HG02588 (cell line): ENCODE measurements around the gene RYR1.

Experiments used
- ATAC-seq: cut with Tn5 transposase; IDR thresholded peaks from one replicate; pipeline ENCODE4 v1.9.1; 2021; ENCODE audit warnings: mild to moderate bottlenecking, moderate library complexity; ENCODE audit not compliant: unreplicated experiment

The RYR1 gene

DNA sequence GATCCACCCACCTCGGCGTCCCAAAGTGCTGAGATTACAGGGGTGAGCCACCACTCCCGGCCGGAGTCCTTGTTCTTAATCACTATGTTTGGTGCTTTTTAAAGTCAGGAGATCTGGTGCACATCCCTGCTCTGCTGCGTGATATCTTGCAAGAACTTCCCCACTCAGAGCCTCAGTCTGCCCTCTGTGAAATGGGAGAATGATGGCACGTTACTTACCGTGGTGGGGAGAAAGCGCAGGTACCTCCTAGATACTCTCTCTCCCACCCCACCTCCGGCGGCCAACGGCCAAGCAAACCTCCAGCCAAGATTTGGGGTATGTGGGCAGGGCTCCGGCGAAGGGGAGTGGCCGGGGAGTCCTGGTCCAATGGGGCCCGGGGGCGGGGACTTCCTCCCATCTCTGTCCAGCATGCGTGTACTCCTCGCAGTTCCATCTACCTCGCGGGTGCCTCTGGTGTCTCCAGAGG lies at the start of gene RYR1:
TSS of gene RYR1 (plus strand) at position 424 of the 466 bp plus-strand sequence. CDS start 139 bp downstream, outside the sequence.
- no peak for ATAC-seq

DNA sequence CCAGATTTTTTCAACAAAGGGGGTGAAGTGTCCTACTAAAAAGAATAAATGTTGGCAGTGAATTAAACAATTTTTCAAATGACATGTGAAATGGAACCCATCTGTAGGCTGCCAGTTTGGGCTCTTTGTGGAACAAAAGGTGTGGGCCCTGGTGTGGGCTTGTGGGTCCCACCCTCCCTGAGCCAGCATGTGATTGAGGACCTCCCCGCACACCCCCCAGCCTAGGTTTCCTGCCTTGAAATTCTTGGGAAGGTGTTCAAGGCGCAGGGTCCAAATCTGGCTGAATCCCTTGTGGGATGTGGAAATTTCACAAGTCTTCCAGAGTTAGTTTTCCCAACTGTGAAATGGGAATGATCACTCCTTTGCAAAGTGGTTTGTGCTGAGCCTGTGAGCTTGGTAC lies 49.7 kb upstream of the RYR1 start:
- ATAC-seq: no peak

DNA sequence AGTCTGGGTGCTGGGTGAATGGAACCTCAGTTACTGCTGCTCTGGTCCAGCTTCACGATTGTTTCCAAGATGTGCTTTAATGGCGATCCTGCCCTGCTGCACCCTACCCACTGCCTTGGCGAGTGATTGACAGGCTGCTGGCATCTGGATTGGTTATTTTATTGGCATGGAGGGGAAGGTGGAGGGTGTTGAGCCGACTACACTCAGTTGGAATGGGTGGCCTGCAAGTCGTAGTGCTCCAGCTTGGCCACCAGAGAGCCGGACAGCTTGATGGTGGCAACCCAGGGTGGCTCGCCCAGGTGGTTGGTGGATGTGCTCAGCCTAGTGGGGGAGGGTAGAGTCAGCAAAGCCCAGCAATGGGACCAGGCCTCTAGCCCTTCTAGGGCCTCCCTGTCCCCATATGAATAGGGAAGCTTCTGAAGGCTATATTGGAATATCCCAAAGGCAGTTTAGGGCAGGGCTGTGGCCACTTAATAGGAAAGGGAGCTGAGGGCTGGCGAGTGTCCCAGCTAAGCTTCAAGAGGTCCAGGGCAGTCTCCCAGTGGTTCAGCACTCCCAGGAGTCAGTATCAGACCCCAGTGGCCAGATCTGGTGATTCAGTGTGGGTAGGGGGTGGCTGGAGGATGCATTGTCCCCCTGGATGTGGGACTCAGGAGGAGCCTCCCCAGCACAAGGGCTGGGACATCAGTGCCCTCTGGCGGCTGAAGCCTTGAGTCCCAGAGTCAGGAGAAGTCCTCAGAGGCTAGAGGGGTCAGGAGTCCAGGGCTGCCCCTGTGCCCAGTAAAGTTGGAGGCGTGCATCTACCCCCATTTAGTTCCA lies 49.1 kb upstream of the RYR1 start:
- no peak for ATAC-seq

DNA sequence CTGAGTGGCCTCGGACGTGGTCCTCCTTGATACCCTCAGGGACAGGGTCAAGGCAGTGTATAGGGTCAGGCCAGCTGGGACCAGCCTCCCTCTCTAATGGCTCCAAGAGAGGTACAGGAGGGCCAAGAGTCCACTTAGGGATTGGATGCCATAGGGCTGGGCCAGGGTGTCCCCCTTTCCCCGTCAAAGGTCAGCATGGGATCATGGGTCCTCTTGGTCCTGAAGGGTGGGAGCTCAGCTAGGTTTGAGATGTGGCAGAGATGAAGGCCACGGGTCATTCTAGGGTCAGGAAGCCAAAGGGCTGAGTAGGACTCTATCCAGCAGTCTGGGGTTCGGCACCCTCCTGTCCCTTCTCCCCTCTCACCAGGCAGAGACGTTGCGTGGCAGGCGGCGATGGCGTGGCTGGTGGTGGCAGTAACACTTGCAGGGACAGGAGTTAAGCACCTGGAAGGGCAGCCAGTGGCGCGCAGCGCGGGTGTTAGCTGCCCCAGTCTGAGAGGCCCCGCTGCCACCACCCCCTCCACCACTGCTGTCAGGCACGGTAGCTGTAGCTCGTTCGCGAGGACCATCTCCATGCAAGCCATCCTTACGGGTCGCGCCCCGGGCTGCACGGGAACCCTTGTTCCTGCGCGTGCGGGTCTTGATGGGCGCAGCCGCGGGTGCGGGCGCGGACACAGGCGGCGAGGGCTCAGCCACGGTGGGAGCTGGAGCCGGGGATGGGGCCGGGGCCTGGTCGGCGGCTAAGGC lies 48.3 kb upstream of the RYR1 start:
- ATAC-seq: no peak

DNA sequence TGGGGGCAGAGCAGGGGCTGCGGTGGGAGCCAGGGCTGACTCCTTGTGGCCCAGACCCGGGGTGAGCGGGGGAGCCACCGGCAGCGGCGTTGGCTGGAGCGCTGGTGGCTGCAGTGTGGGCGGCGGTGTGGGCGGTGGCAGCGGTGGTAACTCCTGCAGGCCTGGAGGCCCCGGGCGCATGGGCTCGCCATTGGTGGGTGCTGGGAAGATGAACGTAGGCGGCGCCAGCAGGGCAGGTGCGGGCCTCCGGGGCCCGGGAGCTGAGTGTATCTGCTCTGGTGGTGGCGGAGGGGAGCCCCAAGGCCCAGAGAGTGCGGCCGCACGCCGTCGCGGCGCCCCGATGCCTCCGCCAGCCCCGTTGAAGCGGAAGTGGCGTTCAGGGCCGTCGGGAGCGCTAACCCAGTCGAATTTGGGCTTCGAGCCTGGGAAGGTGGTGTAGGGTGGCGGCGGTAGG lies 47.7 kb upstream of the RYR1 start:
- no peak for ATAC-seq

DNA sequence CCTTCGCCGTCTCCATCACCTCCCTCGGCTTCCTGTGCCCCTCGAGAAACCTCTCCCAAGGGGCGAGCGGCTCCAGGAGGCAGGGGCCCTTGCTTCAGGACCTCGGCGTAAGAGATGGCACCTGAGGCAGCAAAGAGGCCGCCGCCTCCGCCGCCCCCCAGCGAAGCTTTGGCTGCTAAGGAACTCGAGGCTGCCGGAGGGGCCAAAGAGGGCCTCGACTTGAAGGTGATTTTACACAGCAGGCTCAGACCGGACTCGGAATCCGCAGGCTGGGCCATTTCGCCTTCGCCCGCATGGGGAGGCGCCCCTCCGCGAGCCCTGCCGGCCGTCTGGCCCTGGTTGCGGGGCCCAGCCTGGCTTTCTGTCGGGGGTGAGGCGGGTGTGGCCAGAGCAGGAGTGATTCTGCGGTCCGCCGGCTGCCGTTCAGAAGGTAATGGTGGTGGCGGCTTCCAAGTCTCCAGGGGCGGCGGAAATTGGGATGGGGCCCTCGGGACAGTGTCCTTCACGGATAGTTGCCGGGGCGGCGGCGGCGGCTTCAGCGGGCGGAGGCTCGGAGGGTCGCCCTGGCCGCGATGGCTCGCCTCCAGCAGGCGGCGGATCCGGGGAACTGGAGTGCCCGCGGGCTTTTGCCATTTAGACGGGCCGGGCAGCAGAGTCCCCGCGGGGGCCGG lies 47.1 kb upstream of the RYR1 start:
- no peak for ATAC-seq

DNA sequence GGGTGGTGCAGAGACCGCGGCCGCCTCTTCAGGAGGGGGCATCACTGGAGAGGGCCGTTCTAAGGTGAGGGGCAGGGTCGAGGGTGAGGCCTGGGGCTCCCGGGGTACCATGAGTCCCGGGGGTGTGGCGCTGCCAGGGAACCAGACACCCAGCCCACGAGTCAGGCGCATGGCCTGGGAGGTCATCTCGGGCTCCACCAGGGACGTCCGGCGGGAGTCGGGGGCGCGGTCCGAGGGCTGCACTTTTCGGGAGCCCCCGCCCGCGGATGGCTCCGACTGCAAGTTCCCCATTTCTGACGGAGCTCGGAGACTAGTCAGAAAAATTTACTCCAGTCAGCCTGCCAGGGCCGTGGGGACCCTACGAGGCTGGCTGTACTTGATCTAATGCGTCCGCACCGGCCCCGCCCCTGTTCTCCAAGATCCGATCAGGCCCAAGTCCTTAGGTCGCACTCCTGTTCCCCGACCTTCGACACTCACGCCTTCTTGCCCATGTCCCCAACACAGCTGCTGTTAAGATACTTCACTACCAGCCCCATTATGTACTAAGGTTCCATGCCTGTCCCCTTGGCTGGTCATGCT lies 46.4 kb upstream of the RYR1 start:
- ATAC-seq: no peak

DNA sequence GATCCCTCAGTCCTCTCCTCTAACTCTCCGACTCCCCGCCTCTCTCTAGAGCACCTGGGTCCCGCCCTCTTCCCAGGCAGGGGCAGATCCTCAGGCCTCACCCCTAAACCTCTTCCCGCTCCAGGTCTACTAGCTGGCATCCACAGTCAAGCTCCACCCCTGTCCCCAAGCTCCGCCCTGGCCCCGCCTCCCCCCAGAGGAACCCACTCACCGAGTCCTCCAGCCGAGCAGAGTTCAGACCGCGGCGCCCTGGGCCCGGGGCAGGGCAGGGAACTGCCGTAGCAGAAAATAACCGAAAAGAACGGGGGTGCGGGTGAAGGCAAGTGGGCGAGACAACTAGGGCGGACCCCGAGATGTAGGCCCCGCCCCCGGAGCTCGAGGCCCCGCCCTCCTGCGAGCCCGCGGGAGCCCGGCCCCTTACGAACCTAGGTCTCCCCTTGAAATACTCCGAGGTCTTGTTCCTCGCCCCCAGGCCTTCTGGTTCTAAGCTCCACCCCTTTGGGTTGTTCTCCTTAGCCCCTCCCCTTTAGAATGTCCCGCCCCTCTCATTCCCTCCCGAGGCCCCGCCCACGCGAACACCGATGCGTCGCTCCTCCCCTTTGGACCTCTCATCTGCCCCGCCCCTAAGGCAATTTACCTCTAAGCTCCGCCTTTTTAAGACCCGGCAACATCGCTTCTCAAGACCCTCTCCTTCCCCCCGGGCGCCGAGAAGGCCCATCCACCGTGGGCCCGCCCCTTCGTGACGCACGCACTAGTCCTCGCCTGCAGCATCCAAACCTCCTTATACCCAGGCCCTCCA lies 45.7 kb upstream of the RYR1 start, which contains the start of gene GGN:
TSS of gene GGN (minus strand) at position 485 of the 799 bp plus-strand sequence. CDS start 773 bp downstream, outside the sequence.
- peak; percentile 46 for ATAC-seq

DNA sequence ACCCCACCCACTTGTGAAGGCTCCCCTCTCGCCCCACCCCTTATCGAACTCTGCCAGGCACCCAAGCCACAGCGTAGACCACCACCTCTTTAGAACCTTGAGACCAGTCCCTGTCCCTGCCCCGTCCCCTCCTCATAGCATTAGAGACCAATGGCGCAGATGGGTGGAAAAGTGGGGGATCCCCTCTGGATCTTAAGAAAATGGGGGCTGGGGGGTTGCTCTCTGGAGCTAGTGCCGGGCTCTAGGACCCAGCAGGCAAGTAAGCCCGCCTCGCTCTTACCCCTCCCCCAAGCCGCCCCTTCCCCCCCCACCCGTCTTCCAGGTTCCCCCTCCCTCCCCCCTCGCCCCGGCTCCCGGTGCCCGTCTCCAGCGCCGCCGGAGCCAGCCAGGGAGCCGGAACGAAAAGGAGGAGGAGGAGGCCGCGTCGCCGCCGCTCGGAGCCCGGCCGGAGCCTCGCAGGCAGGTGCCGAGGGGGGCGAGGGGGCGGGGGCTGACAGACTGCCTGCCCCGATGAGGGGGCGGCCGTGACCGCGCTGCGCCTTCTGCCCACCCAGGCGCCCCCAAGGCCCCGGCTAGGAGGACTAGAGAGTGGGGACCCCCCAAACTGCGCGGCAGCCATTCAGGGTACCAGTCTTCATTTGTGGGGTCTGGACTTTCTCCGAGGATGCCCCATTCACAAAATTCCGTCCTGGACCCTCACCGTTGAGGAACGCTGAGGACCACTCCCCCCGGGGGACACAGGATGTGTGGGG lies 45.0 kb upstream of the RYR1 start, which contains the start of gene SPRED3:
TSS of gene SPRED3 (plus strand) at position 349 of the 752 bp plus-strand sequence. CDS start 1,606 bp downstream, outside the sequence.
- ATAC-seq: no peak

DNA sequence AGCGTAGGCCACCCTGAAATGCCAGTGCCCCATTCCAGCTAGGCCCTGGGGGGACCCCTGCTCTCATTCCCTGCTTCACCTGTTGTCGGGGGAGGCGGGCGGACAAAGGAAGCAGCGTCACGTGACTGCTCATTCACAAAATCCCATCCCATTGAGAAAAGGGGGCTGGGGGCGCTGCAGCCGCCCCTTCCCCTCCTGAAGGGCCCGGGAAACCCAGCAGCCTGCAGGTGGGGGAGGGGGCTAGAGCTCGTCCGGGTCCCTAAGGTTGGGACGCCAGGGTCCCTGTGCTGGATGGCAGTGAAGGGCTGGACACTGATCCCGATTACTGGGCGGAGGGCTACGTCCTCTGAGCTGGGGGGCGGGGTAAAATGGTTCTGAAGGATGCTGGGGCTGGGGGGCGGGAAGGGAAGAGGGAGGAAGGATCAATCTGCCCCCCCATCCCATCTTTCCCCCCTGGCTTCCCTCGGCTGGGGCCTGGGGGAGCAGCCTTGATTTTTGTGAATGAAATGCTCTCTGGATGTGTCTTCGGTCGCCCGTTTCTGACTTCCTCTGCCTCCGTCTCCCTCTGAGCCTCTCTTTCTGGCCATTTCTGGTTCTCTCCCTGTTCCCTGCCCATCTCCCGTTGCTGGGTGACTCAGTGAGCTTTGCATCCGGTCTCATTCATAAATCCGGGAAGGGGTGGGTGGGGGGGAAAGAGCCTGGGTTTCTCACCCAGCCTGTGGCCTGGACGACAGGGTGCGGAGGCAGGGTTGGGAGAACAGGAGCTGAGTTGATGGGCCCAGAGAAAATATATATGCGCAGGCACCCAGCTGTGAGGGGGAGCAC lies 44.2 kb upstream of the RYR1 start:
- no peak for ATAC-seq

DNA sequence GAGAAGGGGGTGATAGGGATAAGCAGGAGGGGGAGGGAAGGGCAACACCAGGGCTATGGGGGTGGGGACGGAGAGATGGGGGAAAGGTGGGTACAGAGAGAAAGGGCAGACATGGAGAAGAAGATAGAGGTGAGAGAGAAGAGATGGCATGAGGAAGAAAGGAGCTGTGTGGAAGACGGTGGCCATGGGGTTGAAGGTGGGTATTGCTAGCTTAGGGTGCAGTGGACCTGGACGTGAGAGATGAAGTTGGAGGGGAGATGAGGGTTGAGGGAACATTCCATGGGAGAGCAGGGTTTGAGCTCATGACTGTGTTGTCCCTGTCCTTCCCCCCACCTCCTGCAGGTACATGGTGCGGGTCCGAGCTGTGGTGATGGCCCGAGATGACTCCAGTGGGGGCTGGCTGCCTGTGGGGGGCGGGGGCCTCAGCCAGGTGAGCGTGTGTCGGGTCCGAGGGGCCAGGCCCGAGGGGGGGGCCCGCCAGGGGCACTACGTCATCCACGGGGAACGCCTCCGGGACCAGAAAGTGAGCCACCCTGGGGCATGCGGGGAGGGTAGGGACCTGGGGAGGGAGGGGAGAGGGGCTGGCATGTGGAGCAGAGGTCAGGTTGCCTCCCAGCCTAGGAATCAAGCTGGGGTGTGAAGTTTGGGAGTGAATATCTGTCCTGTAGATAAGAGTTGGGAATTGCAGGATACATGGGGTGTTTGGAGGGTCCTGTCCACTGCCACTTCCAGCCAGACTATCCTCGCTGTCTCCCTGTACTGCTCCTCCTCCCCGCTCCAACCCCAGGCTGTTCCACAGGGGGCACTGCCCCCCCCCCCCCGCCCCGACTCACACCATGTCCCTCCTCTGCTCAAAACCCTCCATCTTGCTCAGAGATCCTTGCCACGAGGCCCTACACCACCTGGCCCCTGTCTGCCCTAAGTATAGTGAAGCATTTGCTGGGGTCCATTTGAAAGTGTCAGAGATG lies 43.2 kb upstream of the RYR1 start:
- no peak for ATAC-seq

DNA sequence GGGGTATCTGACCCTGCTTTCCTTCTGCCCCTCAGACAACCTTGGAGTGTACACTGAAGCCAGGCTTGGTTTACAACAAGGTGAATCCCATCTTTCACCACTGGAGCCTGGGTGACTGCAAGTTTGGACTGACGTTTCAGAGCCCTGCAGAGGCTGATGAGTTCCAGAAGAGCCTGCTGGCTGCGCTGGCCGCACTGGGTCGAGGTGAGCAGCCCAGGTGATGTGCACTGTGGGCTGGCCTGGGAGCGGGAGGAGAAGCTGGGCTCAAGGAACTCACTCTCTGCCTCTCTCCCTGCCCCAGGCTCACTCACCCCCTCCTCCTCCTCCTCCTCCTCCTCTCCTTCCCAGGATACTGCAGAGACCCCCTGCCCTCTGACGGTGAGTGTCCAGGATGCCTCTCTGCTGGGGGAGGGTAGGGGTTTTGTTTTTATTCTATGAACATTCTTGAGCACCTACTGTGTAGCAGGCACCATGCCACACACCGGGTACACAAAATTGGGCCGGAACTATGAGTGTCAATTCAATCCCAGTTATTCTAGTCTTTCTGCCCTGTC lies 41.5 kb upstream of the RYR1 start:
- no peak for ATAC-seq

DNA sequence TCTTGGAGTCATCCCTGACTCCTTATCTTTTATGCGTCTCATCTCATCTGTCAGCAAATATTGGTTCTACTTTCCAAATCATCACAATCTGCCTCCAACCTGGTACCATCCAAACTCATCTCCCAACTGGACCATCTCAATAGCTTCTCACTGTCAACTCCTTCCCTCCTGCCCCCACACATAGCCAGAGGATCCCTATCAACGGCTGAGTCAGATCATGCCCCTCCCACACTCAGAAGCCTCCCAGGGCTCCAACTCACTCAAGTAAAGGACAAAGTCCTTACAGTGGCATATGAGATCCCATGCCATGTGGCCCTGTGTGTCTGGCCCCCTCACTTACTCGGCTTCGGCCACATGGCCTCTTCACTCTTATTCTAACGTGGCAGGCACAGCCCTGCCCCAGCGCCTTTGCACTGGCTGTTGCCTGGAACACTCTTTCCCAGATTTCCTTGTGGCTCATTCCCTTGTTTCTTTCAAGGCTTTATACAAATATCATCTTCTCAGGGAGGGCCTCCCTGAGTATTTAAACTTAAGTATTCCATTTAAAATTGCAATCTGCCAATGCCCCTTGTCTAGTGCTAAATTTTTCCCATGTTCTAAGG lies 40.7 kb upstream of the RYR1 start:
- ATAC-seq: no peak

DNA sequence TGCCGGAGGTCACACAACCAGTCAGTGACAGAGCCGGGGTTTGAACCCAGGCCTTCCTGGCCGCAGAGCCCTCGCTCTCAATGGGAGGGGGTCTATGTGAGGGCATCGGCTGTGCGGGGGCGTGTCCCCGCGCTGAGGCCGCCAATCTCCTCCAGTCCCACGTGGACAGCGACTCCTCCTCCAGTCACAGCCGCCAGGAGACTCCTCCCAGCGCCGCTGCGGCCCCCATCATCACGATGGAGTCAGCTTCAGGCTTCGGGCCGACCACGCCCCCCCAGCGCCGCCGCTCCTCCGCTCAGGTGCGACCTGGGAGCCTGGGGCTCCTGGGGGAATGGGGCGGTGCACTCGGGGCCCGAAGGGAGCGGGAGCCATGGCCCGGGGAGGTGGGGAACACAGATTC lies 39.0 kb upstream of the RYR1 start:
- no peak for ATAC-seq

DNA sequence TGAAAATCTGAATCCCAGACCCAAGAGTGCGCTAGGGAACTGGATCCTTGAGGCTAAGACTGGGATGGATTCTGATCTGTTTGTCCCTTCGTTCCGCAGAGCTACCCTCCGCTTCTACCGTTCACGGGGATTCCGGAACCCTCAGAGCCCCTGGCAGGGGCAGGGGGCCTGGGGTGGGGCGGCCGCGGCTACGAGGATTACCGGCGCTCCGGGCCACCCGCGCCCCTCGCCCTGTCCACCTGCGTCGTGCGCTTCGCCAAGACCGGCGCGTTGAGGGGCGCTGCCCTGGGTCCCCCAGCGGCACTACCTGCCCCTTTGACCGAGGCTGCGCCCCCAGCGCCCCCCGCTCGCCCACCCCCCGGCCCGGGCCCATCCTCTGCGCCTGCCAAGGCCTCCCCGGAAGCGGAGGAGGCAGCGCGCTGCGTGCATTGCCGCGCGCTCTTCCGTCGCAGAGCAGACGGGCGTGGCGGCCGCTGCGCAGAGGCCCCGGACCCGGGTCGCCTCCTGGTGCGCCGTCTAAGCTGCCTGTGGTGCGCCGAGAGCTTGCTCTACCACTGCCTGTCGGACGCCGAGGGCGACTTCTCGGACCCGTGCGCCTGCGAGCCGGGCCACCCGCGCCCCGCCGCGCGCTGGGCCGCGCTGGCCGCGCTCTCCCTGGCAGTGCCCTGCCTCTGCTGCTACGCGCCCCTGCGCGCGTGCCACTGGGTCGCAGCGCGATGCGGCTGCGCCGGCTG lies 37.9 kb upstream of the RYR1 start:
- ATAC-seq: no peak

DNA sequence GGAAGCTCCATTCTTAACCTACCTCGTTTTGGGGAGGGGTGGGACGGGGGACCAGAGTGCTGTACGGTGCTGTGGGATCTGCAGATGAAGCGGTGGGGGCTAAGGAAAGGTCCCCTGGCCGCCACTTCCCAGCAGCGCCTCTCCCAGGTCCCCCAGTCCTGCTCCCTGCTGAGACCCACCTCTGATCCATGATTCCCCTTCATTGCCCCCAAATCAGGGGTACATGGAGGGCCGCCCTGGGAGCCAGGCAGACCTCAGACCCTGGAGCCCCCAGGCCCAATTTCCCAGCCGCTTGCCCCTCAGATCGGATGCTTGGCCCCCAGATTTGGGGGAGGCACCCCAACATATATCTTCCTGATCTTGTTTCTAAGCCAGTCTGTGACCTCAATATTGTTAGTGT lies 34.4 kb upstream of the RYR1 start:
- no peak for ATAC-seq
